HG03066 (cell line): ENCODE results near the gene GIMAP4.
"Not testable (repeated sequence)": the region's sequence is repeated elsewhere in the genome, so short reads cannot be mapped to it uniquely, and the experiment has no call there.

Experiments used
- ATAC-seq: cut with Tn5 transposase; IDR thresholded peaks from one replicate; pipeline ENCODE4 v1.9.1; 2021; ENCODE audit warnings: low read depth; ENCODE audit not compliant: unreplicated experiment

GIMAP4 gene

DNA sequence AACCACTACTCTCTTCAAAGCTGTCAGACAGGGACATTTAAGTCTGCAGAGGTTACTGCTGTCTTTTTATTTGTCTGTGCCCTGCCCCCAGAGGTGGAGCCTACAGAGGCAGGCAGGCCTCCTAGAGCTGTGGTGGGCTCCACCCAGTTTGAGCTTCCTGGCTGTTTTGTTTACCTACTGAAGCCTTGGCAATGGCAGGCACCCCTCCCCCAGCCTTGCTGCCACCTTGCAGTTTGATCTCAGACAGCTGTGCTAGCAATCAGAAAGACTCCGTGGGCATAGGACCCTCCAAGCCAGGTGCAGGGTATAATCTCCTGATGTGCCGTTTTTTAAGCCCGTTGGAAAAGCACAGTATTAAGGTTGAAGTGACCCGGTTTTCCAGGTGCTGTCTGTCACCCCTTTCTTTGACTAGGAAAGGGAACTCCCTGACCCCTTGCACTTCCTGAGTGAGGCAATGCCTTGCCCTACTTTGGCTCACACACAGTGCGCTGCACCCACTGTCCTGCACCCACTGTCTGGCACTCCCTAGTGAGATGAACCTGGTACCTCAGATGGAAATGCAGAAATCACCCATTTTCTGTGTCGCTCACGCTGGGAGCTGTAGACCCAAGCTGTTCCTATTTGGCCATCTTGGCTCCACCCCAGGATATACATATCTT lies 12.9 kb downstream of the GIMAP4 start:
- not testable (repeated sequence) for ATAC-seq

DNA sequence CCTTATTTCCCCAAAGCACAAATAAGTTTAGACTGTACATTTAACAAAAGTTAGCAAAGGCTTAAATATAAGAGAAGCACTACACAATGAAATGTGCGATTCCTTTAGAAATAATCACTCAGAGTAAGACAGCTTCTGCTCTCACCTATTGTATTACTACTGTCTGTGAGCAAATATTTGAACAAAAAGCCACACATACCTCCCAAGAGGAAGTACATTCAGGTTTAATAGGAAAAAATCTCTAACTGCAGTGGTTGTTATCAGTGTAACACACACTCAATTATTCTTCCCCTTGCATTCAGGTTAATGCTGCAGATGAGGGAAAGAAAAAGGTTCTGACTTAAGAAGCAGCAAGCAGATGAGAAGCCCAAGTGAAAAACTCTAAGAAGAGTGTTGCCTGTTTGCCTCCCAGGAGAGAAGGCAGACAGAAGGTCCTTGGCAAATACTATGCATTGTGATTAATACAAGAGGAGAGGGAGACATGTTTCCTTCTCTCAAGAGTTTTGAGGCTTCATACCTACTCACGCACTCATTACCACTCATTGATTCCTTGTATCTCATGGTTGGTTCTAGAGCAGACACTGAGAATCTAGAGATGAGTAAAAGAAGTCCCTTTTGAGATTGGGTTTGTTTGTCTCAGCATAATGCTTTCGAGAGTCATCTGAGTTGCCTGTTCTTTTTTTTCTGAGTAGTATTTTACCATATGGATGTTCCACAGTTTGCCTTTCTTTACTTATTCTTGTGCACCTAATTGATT lies 13.6 kb downstream of the GIMAP4 start:
- no peak for ATAC-seq

DNA sequence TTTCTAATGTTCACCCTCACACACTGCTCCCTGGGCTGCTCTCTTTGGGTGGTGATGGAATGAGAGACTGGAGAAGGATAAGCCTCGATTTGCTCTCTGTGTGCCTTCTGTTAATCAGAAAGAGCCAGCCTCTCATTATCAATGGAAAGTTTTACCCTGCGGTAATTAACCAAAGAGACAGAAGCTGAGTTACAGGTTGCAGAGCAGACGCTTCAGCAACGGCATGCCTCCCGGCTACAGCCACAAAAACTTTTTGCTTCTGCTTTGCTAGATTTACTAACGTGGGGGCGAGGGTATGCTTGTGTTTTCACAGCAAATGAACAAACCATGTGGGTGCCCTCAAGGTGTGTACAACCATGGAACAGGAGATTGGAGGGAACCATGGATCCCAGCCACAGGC lies 18.0 kb downstream of the GIMAP4 start:
- no peak for ATAC-seq

DNA sequence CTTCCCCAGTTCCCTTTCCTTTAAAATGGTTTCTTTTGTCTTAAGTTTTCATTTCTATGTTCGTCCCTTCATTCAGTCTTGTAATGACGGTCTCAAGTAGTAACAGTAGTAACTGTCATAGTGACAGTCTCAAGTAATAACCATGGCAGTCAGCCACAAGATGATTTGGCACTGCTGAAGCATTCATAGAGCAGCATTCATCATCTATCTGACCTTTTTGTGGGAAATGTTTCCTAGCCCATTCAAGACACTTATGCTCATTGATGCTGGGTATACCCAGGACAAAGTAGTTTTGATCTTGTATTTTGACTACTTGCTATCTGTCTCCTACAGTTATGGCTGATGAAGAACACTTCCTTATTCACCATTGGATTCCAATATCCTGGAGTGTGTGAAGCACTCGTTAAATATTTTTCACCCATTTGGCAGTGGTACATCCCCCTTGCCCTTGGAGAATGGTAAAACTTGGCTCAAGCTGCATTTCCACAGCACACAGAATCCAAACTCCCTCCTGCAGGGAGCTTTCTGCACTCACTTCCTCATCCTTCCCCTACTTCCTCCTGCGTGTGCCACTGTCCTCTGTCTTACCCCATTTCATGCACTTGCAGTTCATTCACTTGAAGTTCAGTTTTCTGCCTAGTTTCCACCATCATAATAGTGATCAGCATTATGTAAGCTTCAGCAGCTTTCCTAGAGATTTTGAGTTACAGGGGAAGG lies 19.0 kb downstream of the GIMAP4 start:
- no peak for ATAC-seq

DNA sequence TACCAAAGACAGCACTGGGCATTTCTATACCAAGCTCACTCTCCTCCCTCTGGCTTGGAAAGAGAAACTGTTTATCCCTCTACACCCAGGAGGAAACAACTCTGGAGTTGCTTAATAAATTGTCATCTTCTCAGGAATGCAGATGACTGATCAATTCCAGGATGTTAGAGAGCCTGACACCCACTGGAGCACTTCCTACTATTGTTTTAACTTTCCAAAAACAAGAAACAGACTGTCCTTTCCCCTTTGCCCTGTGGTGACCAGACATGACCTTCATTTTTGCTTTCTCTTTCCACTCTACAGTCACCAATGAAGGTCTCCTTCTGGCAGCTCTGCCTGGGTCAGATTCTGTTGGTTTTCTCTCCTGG lies 19.6 kb downstream of the GIMAP4 start:
- ATAC-seq, result no peak

DNA sequence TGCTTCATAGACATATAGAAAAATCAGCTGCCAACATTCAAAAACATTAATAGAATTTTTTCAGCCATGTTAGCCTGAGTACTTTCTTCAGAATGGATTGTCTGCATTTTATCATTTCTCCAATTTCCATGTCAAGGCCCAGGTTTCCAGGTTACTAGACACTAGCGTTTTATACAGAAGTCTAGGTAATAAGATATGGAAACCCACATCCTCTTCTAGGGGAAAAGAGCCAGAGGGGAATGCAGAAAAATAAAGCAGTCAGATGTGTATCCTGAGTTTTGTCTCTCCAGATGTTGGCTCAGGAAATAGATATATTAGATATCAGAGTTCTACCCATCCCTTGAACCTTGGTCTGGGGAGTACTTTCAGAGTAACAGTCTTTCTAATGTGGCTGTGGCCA lies 20.4 kb downstream of the GIMAP4 start:
- ATAC-seq, result no peak

DNA sequence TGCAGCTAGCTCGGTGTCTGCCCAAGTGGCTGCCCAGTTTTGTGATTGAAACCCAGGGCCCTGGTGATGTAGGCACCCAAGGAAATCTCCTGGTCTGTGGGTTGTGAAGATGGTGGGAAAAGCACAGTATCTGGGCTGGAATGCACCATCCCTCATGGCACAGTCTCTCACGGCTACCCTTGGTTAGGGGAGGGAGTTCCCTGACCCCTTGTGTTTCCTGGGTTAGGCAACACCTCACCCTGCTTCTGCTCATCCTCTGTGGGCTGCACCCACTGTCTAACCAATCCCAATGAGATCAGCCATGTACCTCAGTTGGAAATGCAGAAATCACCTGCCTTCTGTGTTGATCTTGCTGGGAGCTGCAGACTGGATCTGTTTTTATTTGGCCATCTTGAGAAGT lies 27.6 kb downstream of the GIMAP4 start:
- ATAC-seq, result no peak

DNA sequence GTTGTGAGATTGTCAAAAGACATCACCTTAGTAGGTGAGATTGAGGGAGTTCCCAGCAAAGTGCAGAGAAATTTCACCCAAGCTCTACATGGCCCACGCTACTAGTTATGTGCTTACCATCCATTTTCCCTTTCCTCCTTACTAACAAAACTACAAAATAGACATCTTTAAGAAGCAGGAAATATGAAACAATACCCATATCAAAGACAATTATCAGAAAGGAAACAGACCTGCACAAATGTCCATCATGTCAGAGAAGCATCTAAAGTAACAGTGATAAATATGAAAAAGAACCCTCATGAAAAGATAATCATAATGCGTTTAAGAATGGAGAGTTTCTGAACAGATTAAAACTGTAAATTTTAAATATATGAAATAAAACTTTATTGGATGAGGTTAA lies 28.2 kb downstream of the GIMAP4 start:
- no peak for ATAC-seq

DNA sequence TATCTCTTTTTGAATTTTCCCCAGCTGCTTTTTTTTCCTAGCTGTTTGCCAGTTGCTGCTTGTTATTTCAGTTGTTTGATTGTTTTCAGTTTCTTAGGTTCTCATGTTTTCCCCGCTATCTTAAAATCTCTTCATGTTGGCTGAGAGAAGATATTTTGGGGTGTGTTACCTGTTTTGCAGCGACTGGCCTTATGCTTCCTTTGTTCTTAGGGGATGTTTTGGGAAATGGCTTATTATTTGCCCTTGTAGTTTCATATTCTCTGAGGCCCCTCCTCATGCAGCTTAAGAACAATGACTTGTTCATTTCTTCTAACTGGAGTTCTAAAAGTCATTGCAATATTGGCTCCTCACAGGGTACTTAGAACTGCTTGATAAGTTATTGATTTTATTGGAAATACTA lies 36.4 kb downstream of the GIMAP4 start:
- not testable (repeated sequence) for ATAC-seq

DNA sequence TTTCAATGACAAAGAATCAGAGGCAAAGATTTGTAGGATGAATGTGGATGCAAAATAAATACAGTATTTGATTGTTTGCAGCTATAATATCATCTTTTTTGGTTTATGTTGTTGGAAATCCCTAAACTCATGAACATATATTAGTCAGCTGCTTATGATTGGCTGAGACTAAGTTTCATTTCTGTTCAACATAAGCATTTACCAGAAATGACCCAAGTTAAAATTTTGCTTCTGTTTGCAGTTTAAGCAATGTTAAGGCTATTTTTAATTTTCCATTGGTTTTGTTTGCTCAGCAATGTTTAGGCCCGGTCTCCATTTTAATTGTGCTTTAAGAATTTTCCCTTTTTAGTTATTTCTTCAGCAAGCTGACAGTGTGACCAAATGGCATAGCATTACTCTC lies 43.0 kb downstream of the GIMAP4 start:
- no peak for ATAC-seq

DNA sequence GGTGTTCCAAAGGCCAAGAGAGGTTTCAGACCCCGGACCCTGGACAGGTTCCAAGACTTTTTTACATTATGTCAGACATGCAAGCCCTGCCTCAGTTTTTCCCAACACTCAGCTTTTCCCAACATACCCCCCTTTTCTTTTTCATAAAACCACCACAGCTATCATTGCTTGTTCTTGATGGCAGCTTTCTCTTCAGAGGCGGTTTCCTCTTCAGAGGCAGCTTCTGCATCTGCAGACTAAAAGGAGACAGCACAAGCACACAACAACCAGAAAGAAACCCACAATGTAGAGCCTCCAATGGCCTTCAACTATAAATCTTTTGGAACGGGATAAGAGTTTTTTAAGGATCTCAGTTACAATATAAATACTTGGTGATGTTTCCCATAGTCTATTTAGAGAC lies 45.7 kb downstream of the GIMAP4 start:
- ATAC-seq, result no peak

DNA sequence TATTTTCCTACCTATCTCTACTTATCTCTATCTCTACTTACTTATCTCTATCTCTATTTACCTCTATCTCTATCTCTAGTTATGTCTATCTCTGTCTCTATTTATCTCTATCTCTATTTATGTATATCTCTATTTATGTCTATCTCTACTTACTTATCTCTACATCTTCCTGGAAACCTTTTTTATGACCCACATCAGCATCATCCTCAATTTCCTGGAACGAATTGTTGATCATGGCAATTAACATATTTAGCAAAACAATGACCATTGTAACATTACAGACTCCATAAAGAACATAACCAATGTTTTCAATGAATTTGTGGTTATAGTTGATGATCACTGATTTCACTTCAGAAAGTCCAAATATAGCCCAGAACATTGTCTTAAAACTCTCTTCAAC lies 46.7 kb downstream of the GIMAP4 start:
- ATAC-seq, result no peak

DNA sequence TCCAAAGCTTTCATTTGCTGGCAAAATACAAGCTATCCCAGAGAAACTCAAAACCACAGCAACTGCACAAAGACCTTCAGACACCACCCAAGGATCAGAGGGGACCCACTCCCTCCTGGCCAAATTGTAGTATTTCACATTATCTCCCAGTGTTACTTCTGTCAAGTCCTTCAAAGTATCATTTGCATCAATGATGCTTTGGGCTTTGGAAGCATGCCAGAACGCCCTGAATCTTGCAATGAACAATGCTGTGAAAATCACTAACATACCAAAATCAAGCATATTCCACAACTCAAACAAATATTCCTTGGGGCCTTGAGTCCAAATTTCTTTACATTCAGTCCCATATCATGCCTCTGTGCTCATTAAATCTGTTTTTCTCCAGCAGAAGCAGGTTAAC lies 47.2 kb downstream of the GIMAP4 start:
- not testable (repeated sequence) for ATAC-seq

DNA sequence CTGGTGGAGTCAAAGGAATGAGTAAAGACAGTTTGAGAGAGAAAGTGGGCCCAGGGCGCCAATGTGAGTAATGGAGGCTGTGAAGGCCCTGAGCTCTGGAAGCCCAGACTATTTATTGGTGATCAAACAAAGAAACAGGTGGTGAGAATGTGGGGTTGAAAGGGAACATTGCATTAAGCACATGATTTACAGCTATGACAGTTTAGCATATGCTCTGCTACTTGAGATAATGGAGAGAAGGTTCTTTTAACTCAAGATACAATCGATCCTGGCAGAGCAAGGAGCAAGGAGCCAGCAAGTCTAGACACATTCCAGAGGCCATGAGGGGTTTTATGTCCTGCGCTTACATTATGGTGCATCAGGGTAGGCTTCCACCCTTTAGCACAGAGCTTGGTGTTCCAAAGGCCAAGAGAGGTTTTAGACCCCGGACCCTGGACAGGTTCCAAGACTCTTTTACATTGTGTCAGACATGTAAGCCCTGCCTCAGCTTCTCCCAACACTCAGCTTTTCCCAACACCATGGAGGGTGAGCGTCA lies 48.1 kb downstream of the GIMAP4 start:
- not testable (repeated sequence) for ATAC-seq

DNA sequence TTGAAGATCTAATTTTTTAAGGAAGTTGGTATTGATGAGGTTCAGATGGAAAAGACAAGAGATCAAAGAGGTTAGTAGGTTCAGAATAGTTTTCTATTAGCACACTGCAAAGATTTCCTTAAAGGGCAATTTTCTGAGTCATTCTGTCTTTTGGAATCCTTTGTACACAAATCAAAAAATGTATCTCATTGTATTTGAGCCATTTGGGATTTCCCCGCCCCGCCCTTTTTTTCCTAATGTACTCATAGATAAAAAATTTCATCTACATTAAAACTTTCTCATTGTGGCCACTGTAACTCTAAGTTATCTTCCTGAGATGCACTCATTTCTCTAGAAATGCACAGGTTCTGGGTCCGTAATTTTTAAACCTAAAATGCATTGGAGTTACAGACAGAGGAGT lies 52.9 kb downstream of the GIMAP4 start:
- no peak for ATAC-seq

DNA sequence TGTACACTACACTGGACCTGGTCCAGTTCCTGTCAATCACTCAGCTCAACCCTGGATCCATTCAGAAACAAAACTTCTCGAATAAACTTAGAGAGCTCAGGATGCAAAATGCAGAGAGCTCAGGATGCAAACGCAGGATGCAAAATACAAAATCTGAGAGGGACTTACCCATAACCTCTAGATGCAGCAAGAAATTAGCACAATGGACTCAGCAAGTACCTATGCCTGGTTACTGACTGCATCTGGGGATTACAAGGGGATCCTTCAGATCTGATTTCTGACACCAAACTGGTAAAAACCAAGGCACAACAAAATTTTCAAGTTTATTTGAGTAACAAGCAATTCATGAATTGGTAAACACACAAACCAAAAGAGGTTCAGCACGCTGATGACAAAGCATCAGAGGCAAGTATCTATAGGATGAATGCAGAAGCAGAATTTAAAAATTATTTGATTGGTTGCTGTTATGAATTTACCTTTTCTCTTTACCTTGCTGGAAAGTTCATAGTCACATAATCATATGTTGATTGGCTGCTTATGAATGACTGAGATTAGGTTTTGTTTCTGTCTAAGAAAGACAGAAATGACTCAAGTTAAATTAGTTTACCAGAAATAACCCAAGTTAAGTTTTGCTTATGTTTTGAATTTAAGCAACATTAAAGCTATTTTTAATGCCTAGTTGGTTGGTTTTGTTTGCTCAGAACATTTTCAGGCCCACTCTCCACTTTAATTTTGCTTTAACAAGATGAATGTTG lies 53.6 kb downstream of the GIMAP4 start:
- ATAC-seq, result peak; percentile 54

DNA sequence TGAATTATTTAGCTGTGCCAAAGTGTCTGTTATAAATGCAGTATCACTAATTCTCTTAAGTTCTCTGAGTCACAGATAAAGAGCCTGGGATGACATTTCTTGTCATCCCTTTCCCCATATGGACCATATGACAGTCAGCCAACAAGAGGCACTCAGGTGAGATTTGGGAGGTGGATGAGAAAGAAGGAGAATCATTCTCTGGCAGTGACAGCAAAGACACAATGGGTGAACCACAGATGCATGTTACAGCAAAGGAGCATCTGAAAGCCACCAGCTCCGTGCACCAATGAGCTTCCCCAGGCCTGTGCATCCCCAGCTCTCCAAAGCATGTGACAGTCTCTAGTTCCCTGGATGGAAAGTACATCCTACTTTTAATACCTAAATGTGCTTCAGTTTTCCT lies 54.2 kb downstream of the GIMAP4 start:
- no peak for ATAC-seq
